ENCODE measurements around the gene ZNF136. TPM values are rescaled to one million over a fixed set of nuclear protein-coding genes. Genes with fewer than 3 reads are reported as not detected.

Gene ZNF136
- total and polyA plus RNA-seq, 2 of the 13 experiments (the other 11 are each of a cell fraction or from before 2014, with no cell fraction given): 2.5 to 10.2 TPM

DNA sequence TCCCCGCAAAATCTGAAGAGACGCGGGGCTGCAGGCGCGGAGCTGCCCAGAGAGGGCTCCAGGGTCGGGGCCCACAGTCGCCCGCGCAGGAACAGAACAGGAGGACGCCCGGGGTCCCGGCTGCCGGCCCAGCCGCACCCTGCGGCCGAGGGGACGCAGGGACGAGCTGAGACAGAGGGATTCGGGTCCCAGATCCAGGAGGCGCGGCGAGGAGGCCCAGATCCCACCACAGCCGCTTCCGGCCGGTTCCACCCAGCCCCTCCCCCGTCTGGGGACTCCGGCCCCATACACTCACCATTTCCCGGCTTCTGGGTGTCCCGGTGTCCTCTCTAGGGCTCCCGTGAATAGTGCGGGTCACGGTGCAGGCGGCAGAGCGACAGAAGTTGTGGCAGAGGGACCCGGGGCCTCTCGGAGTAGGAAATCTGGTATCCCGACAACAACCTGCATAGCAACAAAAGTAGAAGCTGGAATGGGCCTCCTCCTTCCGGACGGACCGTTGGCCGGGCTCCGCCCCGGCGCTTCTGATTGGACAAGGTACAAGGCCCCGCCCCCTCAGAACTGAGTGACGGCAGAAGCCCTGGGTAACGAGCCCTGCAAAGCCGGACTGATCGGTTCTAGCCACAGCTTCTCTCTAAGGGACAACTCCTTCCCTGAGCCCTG is 22.9 kb upstream of the ZNF136 start, which contains the start of gene ZNF20 (continued):
- TF ChIP-seq, protein P1, sequence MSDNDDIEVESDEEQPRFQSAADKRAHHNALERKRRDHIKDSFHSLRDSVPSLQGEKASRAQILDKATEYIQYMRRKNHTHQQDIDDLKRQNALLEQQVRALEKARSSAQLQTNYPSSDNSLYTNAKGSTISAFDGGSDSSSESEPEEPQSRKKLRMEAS (IDR thresholded peaks at IDR 0.05): no peak
- TF ChIP-seq, protein P2, sequence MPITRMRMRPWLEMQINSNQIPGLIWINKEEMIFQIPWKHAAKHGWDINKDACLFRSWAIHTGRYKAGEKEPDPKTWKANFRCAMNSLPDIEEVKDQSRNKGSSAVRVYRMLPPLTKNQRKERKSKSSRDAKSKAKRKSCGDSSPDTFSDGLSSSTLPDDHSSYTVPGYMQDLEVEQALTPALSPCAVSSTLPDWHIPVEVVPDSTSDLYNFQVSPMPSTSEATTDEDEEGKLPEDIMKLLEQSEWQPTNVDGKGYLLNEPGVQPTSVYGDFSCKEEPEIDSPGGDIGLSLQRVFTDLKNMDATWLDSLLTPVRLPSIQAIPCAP (CRISPR knock-in tag; IDR thresholded peaks at IDR 0.05; ENCODE audit: low read depth): no peak
- TF ChIP-seq ZNF672 (CRISPR knock-in tag; IDR thresholded peaks at IDR 0.05) (no peak), REXO4 (CRISPR knock-in tag; IDR thresholded peaks at IDR 0.05; ENCODE audit: borderline replicate concordance) (no peak)
- TF ChIP-seq, protein P3, sequence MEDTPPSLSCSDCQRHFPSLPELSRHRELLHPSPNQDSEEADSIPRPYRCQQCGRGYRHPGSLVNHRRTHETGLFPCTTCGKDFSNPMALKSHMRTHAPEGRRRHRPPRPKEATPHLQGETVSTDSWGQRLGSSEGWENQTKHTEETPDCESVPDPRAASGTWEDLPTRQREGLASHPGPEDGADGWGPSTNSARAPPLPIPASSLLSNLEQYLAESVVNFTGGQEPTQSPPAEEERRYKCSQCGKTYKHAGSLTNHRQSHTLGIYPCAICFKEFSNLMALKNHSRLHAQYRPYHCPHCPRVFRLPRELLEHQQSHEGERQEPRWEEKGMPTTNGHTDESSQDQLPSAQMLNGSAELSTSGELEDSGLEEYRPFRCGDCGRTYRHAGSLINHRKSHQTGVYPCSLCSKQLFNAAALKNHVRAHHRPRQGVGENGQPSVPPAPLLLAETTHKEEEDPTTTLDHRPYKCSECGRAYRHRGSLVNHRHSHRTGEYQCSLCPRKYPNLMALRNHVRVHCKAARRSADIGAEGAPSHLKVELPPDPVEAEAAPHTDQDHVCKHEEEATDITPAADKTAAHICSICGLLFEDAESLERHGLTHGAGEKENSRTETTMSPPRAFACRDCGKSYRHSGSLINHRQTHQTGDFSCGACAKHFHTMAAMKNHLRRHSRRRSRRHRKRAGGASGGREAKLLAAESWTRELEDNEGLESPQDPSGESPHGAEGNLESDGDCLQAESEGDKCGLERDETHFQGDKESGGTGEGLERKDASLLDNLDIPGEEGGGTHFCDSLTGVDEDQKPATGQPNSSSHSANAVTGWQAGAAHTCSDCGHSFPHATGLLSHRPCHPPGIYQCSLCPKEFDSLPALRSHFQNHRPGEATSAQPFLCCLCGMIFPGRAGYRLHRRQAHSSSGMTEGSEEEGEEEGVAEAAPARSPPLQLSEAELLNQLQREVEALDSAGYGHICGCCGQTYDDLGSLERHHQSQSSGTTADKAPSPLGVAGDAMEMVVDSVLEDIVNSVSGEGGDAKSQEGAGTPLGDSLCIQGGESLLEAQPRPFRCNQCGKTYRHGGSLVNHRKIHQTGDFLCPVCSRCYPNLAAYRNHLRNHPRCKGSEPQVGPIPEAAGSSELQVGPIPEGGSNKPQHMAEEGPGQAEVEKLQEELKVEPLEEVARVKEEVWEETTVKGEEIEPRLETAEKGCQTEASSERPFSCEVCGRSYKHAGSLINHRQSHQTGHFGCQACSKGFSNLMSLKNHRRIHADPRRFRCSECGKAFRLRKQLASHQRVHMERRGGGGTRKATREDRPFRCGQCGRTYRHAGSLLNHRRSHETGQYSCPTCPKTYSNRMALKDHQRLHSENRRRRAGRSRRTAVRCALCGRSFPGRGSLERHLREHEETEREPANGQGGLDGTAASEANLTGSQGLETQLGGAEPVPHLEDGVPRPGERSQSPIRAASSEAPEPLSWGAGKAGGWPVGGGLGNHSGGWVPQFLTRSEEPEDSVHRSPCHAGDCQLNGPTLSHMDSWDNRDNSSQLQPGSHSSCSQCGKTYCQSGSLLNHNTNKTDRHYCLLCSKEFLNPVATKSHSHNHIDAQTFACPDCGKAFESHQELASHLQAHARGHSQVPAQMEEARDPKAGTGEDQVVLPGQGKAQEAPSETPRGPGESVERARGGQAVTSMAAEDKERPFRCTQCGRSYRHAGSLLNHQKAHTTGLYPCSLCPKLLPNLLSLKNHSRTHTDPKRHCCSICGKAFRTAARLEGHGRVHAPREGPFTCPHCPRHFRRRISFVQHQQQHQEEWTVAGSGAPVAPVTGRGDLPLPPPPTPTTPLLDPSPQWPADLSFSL (CRISPR knock-in tag; IDR thresholded peaks at IDR 0.05): no peak

Data from HepG2 (cell line).